Brain pericyte (primary cell): ENCODE results near the gene KCNJ14.
"Not testable (repeated sequence)": the region's sequence is repeated elsewhere in the genome, so short reads cannot be mapped to it uniquely, and the experiment has no call there.

Source experiments
- DNase-seq: peaks from one replicate; pipeline ENCODE4 v3.0.0-alpha.2; 2012; ENCODE audit warnings: low read depth, low spot score

The KCNJ14 gene

GRCh38 chr19:48470856-48471255 is 15.5 kb downstream of the KCNJ14 start:
- no peak for DNase-seq

GRCh38 chr19:48471836-48472235 is 16.5 kb downstream of the KCNJ14 start:
- no peak for DNase-seq

DNA sequence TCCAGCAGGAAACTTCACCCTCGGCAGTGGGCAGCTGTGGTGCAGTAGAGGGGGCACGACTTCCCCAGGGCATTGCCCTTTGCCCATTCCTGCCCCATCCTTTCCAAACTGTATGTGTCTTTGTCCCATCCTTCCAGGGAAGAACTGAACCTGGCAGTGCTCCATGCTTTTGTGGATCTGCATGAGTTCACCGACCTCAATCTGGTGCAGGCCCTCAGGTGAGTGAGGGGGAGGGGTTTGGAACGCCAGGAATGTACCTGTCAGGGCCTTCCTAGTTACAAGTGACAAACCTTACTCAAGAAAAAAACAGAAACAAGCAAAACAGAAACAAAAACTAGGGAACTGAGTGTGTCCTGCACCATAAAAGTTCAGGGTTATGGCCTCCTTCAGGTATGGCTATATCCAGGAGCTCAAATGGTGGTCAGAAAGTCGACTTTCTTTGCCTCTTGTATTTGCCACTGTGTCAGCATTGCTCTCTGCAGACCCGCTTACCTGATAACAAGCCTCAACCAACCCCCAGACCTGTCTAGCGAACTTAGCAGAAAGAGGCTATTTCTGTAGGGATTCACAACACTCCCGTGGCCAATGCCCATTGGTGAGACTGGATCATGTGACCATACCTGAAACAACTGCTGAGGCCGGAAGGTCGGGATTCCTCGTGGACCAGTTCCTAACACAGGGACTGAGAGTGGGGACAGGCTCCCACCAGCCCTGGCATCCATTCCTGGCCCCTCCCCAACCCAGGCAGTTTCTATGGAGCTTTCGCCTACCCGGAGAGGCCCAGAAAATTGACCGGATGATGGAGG is 18.0 kb downstream of the KCNJ14 start:
- DNase-seq: no peak

GRCh38 chr19:48474084-48474592 is 18.8 kb downstream of the KCNJ14 start:
- no peak for DNase-seq

DNA sequence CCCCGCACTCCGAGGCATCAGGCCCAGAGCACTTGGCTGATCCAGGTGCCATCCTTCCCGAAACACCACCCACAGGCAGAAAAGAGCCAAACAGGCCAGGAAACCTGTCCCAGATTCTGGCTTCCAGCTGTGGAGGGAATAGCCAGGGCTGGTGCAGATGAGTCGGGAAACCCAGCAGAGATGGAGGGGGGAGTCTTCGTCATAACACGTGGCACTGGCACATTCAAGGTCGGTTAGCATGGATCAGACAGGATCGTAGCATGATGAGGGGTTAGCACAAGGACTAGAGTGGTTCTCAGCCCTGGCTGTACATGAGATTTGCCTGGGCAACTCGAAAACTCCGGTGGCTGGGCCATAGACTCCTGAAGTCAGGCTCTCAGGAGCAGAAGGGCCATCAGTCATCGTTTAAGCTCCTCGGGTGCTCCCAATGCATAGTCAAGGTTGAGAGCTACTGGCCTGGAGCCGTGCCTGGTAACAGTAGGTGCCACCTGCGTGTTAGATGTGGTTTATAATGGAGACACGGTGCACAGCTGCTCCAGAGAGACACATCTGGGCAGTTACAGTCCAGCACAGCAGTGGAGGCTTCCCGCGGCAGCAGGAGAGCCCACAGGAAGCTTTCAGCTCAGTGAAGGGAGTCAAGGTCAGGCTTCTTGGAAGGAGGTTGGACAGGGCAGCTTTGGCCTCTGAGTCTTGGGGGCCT is 20.1 kb downstream of the KCNJ14 start:
- DNase-seq: no peak

DNA sequence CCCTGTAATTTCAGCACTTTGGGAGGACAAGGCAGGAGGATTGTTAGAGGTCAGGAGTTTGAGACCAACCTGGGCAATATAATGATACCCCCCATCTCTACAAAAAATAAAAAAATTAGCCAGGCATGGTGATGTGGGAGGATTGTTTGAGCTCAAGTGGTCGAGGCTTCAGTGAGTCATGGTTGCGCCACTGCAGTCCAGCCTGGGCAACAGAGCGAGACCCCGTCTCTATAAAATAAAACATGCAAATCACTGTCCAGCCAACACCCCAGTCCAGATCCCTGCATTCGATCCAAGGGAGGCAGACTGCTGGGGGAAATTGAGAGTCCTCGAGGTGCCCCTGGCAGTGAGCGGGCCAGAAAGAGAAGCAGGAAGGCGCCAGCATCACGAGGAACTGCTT is 20.8 kb downstream of the KCNJ14 start:
- no peak for DNase-seq

GRCh38 chr19:48477067-48477685 is 21.8 kb downstream of the KCNJ14 start:
- no peak for DNase-seq

DNA sequence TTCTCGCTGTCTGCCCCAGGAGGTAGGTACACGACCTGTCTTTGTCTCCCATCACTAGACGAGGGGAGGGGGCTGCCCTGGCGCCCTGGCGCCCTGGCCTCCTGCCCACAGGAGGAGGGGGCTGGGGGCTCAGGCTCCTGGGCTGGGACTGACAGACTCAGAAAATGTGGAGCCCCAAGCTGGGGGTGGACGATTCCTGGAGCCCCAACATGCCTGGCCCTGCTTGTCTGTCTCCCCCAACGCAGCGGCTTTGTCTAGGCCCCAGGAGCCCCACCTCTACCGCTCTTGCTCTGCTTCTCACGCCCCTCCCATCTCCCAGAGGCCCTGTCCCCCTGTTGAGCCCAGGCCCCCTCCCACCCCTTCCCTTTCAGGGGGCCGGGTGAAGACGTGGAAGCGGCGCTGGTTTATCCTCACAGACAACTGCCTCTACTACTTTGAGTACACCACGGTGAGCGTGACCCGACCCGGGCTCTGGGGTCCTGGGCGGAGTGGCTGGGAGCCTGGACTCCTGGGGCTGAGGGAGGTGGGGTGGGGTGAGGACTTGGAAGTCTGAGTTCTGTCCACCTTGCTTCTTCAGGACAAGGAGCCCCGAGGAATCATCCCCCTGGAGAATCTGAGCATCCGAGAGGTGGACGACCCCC is 22.4 kb downstream of the KCNJ14 start:
- no peak for DNase-seq

DNA sequence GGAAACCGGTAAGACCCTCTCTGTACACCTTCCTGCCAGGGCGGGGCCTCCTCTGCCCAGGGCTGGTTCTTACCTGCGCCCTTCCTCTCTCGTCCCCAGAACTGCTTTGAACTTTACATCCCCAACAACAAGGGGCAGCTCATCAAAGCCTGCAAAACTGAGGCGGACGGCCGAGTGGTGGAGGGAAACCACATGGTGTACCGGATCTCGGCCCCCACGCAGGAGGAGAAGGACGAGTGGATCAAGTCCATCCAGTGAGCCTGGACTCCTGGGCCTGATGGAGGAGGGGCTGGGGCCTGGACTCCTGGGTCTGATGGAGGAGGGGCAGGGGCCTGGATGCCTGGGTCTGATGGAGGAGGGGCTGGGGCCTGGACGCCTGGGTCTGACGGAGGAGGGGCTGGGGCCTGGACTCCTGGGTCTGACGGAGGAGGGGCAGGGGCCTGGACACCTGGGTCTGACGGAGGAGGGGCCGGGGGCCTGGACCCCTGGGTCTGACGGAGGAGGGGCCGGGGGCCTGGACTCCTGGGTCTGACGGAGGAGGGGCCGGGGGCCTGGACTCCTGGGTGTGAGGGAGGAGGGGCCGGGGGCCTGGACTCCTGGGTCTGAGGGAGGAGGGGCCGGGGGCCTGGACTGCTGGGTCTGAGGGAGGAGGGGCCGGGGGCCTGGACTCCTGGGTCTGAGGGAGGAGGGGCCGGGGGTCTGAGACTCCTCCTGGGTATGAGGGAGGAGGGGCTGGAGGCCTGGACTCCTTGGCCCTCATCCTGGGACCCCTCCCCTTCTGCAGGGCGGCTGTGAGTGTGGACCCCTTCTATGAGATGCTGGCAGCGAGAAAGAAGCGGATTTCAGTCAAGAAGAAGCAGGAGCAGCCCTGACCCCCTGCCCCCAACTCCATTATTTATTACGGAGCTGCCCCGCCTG is 23.2 kb downstream of the KCNJ14 start:
- DNase-seq: no peak

DNA sequence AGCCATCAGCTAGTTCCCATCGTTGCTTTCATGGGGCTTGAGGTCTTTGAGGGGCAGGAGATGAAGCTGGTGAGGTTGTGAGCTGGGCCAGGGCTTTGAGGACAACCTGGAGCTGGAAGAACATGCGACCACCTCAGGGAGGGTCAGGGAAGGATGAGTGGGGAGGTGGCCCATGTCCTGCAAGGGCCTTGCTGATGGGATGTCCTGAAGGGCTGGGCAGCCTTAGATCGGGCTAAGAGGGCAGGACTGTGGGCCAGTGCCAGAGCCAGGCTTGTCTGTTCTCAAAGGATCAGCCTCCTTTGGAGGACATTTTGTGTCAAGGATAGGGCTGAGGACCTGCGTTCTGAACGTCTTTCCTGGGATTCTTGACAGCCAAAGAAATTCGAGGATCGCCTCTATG is 24.3 kb downstream of the KCNJ14 start:
- DNase-seq: no peak

DNA sequence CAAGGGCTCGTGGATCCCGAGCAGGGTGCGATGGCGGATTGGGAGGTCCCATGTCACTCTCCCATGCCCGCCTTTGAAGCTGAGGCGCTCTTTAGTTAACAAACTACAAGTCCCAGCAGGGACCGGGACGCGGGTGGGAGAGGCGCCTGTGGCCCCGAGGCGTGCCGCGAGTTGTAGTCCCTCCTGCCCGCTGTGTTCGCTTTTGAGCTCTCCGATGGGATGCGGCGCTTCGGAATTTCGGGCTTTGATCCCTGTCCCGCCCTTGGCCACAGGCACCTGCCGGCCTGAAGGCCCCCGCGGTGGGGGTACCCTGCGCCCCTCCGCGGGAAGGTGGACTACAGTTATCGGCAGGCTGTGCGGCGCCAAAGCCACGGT is 24.8 kb downstream of the KCNJ14 start:
- no peak for DNase-seq

DNA sequence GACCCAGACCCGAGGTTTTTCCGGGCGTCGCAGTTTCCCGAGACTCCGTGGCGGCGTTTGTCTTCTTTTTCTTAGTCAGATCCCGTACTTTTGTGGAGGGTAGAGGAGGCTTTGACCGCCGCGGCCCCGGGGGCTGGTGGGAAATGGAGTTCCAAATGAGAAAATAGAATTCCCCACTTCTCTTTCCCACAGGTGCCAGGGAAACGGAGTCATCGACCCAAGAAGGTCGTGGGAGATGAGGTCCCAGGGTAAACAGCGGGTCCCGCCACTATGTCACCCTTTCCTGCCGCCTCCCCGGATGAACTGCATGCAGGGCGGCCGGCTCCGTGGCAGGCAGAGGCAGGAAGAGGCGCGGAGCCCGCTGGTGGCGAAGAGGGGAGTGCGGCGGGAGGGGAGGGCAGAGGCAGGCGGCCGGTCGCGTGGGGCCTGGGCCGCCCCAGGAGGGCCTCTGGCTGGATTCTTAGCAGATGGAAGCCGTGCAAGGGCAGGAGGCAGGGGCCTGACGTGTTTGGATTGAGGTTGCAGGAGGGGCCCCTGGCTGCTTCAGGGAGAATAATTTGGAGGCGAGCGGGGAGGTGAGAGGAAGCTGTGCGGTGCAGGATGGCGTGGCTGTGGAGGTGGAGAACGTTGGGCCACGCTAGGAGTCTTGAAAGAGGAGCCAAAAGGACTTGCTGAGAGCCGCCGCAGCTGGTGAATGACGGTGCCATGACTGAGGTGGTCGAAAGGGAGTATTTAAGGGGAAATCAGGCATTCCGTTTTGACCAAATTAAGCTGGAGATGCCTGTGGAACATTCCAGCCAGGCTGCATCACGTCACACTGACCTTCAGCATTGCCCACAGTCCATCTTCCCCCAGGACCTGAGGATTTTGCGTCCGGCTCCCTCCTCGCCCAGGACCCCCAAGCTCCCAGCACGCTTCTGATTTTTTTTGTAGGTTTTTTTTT is 25.5 kb downstream of the KCNJ14 start:
- no peak for DNase-seq

DNA sequence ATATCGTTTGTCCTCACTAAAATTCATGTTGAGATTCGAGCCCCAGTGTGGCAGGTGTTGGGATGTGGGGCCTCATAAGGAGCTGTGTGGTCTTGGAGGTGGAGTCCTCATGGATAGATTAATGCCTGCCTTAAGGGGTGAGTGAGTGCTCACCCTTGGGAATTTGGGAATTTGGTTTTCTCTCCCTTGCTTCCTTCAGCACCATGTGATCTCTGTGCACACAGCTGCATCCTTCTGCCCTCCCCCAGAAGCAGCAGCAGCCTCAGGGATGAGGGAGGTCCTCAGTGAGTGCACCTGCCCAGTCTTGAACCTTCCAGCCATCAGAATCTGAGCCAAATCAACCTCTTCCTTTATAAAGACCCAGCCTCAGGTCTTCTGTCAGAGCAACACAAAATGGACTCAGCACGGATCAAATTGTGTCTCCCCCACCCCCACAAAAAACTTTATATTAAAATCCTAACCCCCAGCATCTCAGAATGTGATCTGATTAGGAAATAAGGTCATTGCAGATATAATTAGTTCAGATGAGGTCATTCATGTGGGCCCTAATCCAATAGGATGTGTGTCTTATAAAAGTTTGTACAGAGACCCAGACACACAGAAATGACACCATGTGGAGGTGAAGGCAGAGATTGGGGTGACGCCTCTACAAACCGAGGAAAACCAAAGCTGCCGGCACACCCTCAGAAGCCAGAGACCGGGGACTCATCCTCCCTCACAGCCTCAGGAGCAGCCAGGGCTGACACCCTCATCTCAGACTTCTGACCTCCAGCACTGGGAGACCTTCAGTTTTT is 26.7 kb downstream of the KCNJ14 start:
- no peak for DNase-seq

GRCh38 chr19:48483301-48483700 is 27.9 kb downstream of the KCNJ14 start:
- no peak for DNase-seq

DNA sequence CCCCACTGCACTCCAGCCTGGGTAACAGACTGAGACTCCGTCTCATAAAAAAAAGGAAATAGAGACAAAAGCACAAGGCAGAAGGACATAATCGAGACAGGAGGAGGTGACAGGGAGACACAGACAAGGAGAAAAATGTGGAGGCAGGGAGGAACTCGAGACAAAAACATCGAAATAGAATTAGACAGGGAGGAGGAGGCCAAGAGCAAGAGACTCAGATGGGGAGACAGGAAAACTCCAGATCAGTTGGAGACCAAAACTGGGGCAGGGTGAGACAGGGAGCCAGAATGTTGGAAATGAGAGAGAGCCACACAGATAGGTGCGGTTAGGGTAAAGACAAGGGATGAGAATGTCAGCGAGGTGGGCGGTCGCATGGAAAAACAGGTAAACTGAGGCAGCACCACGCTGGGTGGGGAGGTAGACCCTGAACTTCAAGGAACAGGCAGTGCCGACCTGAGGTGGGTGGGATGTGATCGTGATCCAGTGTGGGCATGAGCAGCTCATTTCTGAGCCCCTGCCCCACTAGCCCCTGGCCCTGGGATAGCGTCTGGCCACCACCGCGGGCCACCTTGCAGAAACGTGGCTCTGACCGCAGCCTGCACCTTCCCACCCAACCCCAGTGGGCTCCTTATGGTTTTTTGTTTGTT is 29.0 kb downstream of the KCNJ14 start:
- DNase-seq: no peak

- DNase-seq: no peak
Measured at GRCh38 chr19:48484931-48485612, 29.7 kb downstream of the KCNJ14 start.

- DNase-seq: not testable (repeated sequence)
Measured at GRCh38 chr19:48486706-48487105, 31.3 kb downstream of the KCNJ14 start.

- no peak for DNase-seq
Measured at GRCh38 chr19:48487544-48487943, 32.2 kb downstream of the KCNJ14 start.
